Vagina (tissue), 2 donors: Measurements from ENCODE around the gene BAHCC1.

Experiments
- POLR2A ChIP-seq, 2 donors: fragments of 450-650 bp; IDR thresholded peaks; one replicate each; pipeline ENCODE4 v1.6.1; 2017; ENCODE audit warnings: antibody characterized with exemption in 2 of 2, mild to moderate bottlenecking in 2 of 2, moderate library complexity in 2 of 2
- TF ChIP-seq, protein P1 (sequence below), 3 experiments: fragments of 450-650 bp in 2 of 3; fragments of 200-600 bp in 1 of 3; sonication (generic) in 1 of 3; IDR thresholded peaks; one replicate each; pipeline ENCODE4 v1.5.1; 2017 to 2019; ENCODE audit warnings: antibody characterized with exemption in 3 of 3, mild to moderate bottlenecking in 2 of 3, moderate library complexity in 2 of 3

DNA sequence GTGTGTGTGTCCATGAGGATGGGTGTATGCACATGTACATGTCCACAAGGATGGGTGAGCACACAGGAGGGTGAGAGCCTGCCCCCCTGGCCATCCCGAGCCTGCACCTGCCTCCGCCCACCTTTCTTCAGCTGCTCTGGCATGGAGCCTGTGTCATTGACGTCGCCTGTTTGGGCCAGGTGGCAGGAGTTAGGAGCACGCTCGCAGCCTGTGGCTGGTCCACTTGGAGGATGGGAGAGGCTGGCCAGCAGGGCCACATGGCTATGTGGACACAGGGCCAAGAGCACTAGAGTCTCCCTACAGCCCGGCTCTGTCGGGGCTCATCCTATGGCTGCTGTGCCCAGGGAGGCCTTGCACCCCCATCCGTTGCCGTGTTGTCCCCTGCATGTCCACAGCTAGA, 21.4 kb downstream of the BAHCC1 start:
- TF ChIP-seq POLR2A (IDR thresholded peaks at IDR 0.05), result no peak
- TF ChIP-seq, protein P1, sequence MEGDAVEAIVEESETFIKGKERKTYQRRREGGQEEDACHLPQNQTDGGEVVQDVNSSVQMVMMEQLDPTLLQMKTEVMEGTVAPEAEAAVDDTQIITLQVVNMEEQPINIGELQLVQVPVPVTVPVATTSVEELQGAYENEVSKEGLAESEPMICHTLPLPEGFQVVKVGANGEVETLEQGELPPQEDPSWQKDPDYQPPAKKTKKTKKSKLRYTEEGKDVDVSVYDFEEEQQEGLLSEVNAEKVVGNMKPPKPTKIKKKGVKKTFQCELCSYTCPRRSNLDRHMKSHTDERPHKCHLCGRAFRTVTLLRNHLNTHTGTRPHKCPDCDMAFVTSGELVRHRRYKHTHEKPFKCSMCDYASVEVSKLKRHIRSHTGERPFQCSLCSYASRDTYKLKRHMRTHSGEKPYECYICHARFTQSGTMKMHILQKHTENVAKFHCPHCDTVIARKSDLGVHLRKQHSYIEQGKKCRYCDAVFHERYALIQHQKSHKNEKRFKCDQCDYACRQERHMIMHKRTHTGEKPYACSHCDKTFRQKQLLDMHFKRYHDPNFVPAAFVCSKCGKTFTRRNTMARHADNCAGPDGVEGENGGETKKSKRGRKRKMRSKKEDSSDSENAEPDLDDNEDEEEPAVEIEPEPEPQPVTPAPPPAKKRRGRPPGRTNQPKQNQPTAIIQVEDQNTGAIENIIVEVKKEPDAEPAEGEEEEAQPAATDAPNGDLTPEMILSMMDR (IDR thresholded peaks at IDR 0.05), result no peak
